Measurements from ENCODE around the gene ZBTB6.

GRCh38 chr9:122951056-122951455, 37.9 kb upstream of the ZBTB6 start:
- TF ChIP-seq CTCF (optimal IDR thresholded peaks at IDR 0.05 in 1 of 3, IDR thresholded peaks at IDR 0.05 in 1 of 3, conservative IDR thresholded peaks at IDR 0.05 in 1 of 3; ENCODE audit: extremely low read depth in 1 of 3, insufficient read depth in 2 of 3, low read length in 3 of 3): no peak
- no peak for TF ChIP-seq EZH2 (IDR thresholded peaks at IDR 0.05; ENCODE audit: low read length)

Data from keratinocyte (primary cell).